ENCODE measurements around the gene UBB. TPM values are rescaled to one million over a fixed set of nuclear protein-coding genes. Genes with fewer than 3 reads are reported as not detected.

The UBB gene
- total and polyA plus RNA-seq, 8 donors, result 1,151 to 2,150 (median 1,688) TPM

GRCh38 chr17:16349431-16349830, 31.5 kb upstream of the UBB start:
- intact Hi-C loops (cut with DNase I), result no loop called here
- Histone ChIP-seq H3K27ac (no peak overlapping the region), H3K9me3 (no peaks in the 10 kb centered on the region), H3K4me3 (no peak overlapping the region), H3K27me3 (peaks cover 0 to 28% of the 10 kb centered on the region in 2 donors), H3K4me1 (peaks cover 0 to 16% of the 10 kb centered on the region in 2 donors), H3K36me3 (peaks cover 0 to 10% of the 10 kb centered on the region in 2 donors)
- ATAC-seq (no peak), DNase-seq (no peak)
- TF ChIP-seq, protein P1, sequence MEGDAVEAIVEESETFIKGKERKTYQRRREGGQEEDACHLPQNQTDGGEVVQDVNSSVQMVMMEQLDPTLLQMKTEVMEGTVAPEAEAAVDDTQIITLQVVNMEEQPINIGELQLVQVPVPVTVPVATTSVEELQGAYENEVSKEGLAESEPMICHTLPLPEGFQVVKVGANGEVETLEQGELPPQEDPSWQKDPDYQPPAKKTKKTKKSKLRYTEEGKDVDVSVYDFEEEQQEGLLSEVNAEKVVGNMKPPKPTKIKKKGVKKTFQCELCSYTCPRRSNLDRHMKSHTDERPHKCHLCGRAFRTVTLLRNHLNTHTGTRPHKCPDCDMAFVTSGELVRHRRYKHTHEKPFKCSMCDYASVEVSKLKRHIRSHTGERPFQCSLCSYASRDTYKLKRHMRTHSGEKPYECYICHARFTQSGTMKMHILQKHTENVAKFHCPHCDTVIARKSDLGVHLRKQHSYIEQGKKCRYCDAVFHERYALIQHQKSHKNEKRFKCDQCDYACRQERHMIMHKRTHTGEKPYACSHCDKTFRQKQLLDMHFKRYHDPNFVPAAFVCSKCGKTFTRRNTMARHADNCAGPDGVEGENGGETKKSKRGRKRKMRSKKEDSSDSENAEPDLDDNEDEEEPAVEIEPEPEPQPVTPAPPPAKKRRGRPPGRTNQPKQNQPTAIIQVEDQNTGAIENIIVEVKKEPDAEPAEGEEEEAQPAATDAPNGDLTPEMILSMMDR (IDR thresholded peaks at IDR 0.05), result no peak

DNA sequence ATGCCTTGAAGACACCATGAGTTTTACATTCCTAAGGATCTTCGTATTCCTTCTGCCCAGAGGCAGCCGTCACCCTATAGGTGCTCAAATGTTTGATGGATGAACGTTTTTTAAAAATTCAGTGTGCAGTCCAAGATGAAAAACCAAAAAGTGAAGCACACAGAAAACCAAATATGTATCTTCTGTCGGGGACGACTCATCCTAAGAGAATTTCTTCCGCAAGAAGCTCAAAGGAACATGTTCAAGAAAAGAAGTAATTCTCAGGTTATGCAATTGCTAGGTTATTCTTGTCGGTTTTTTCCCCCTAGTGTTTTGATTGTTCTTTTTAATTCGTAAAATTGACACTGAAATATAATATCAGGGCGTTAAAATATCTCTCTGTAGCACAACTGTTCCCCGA, 29.1 kb upstream of the UBB start:
- ATAC-seq (no peak), DNase-seq (no peak)
- TF ChIP-seq, protein P1 (IDR thresholded peaks at IDR 0.05), result no peak
- no peak overlapping the region for H3K27ac ChIP-seq
- H3K27me3 ChIP-seq, result peaks cover 0 to 33% of the 10 kb centered on the region in 2 donors
- peak overlapping the region; percentile 41 to 64 for H3K4me3 ChIP-seq
- intact Hi-C loops (cut with DNase I), result no loop called here
- H3K9me3 ChIP-seq, result no peaks in the 10 kb centered on the region
- peaks cover 0 to 16% of the 10 kb centered on the region in 2 donors for H3K4me1 ChIP-seq
- peaks cover 0 to 10% of the 10 kb centered on the region in 2 donors for H3K36me3 ChIP-seq

- Histone ChIP-seq H3K4me3 (peak overlapping the region; percentile 41 to 64), H3K27ac (no peak overlapping the region), H3K36me3 (peaks cover 0 to 10% of the 10 kb centered on the region in 2 donors), H3K27me3 (peaks cover 0 to 33% of the 10 kb centered on the region in 2 donors), H3K9me3 (no peaks in the 10 kb centered on the region), H3K4me1 (peaks cover 0 to 16% of the 10 kb centered on the region in 2 donors)
- DNase-seq, result peak in 1 of 4 donors; percentile 78
- TF ChIP-seq, protein P1 (IDR thresholded peaks at IDR 0.05), result no peak
- intact Hi-C loops (cut with DNase I), result no loop called here
- ATAC-seq, result peak; percentile 38
Measured at GRCh38 chr17:16352303-16352666, 28.6 kb upstream of the UBB start.

DNA sequence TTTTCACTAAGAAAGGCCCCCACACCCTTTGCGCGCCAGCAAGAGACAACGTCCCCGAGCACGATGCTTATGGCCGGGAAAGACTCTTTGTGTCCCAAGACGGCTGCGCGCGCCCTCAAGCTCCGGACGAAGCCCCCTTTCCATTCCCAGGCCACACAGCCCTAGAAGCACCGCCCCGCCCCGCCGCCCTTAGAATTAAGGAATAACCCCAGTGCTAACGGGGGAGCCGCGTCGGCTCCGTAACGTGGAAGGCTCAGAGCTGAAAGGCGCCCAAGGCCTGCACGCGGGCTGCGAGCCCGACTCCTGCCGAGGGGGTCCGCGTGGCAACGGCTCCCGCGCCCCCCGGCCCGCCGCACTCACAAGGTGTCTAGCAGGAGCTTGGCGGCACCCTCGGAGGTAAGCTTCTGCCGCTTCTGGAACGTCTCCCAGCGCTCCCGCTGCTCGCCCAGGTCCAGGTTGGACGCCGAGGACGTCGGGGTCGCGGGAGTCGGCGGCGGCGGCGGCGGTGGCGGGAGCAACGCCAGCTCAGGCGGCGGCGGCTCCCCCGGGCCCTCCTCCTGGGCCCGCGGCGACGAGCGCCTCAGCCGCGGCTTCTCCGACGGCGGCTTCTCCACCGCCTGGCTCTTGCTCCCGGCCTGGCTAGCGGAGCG, 28.1 kb upstream of the UBB start:
- Histone ChIP-seq H3K27me3 (peaks cover 0 to 33% of the 10 kb centered on the region in 2 donors), H3K36me3 (peaks cover 0 to 10% of the 10 kb centered on the region in 2 donors), H3K4me1 (peaks cover 0 to 16% of the 10 kb centered on the region in 2 donors), H3K27ac (no peak overlapping the region), H3K9me3 (no peaks in the 10 kb centered on the region), H3K4me3 (peak overlapping the region; percentile 41 to 64)
- TF ChIP-seq, protein P1 (IDR thresholded peaks at IDR 0.05), result no peak
- DNase-seq (peak; percentile 39 to 87 (median 56)), ATAC-seq (peak; percentile 72)
- intact Hi-C loops (cut with DNase I), result no loop called here

GRCh38 chr17:16353317-16354174, 27.3 kb upstream of the UBB start, which contains the start of gene CENPV:
CENPV (minus strand) TSS chr17:16353469; CDS start chr17:16353436, 33 bp downstream.
- peak; percentile 81 for ATAC-seq
- TF ChIP-seq, protein P1 (IDR thresholded peaks at IDR 0.05), result no peak
- peak within 1 kb of the TSS; percentile 41 to 64 for H3K4me3 ChIP-seq
- no peaks in the 10 kb centered on the region for H3K9me3 ChIP-seq
- intact Hi-C loops (cut with DNase I), result no loop called here
- DNase-seq, result peak in 3 of 4 donors; percentile 50 to 87 (median 69)
- H3K4me1 ChIP-seq, result peaks cover 0 to 16% of the 10 kb centered on the region in 2 donors
- peaks cover 0 to 33% of the 10 kb centered on the region in 2 donors for H3K27me3 ChIP-seq
- H3K27ac ChIP-seq, result no peak within 1 kb of the TSS
- peaks cover 0 to 10% of the 10 kb centered on the region in 2 donors for H3K36me3 ChIP-seq

Measured in left lung (tissue), 10 donors.